22Rv1 (cell line): ENCODE data around the gene IVNS1ABP.
"Not testable (repeated sequence)": the region's sequence is repeated elsewhere in the genome, so short reads cannot be mapped to it uniquely, and the experiment has no call there.

ENCODE experiments used
- H3K27ac ChIP-seq: fragments of 450-650 bp; 2 replicates; pipeline ENCODE4 v1.5.1; 2017
- CTCF ChIP-seq: fragments of 450-650 bp; IDR thresholded peaks from 2 replicates; pipeline ENCODE4 v1.5.1; 2017; ENCODE audit warnings: mild to moderate bottlenecking
- ZFX ChIP-seq: fragments of 450-650 bp; IDR thresholded peaks from 2 replicates; pipeline ENCODE4 v1.6.1; 2017; ENCODE audit warnings: antibody characterized with exemption, borderline replicate concordance

Gene IVNS1ABP

GRCh38 chr1:185325413-185325812, 8.4 kb upstream of the IVNS1ABP start:
- TF ChIP-seq CTCF (no peak), ZFX (no peak)
- no peak overlapping the region for H3K27ac ChIP-seq

- H3K27ac ChIP-seq, result no peak overlapping the region
- TF ChIP-seq CTCF (no peak), ZFX (no peak)
Observed at GRCh38 chr1:185324118-185324517, 7.1 kb upstream of the IVNS1ABP start.

GRCh38 chr1:185322636-185323035, 5.6 kb upstream of the IVNS1ABP start:
- no peak for TF ChIP-seq CTCF
- no peak for TF ChIP-seq ZFX
- no peak overlapping the region for H3K27ac ChIP-seq

GRCh38 chr1:185321653-185322221, 4.7 kb upstream of the IVNS1ABP start:
- not testable (repeated sequence) for H3K27ac ChIP-seq

- not testable (repeated sequence) for H3K27ac ChIP-seq
Observed at GRCh38 chr1:185321104-185321503, 4.1 kb upstream of the IVNS1ABP start.

GRCh38 chr1:185319139-185319475, 2.1 kb upstream of the IVNS1ABP start:
- TF ChIP-seq ZFX (no peak), CTCF (no peak)
- H3K27ac ChIP-seq, result no peak overlapping the region

GRCh38 chr1:185318431-185319138, 1.5 kb upstream of the IVNS1ABP start:
- TF ChIP-seq CTCF, result no peak
- TF ChIP-seq ZFX, result no peak
- H3K27ac ChIP-seq, result no peak overlapping the region

GRCh38 chr1:185317886-185318310, 855 bp upstream of the IVNS1ABP start:
- TF ChIP-seq ZFX (no peak), CTCF (no peak)
- H3K27ac ChIP-seq, result peak overlapping the region; percentile 89
